Measurements from ENCODE around the gene AMMECR1. TPM values are rescaled to one million over a fixed set of nuclear protein-coding genes. Genes with fewer than 3 reads are reported as not detected.

Gene AMMECR1
- total and polyA plus RNA-seq, 2 experiments from 2014 or later = 10.5 to 20.0 TPM

DNA sequence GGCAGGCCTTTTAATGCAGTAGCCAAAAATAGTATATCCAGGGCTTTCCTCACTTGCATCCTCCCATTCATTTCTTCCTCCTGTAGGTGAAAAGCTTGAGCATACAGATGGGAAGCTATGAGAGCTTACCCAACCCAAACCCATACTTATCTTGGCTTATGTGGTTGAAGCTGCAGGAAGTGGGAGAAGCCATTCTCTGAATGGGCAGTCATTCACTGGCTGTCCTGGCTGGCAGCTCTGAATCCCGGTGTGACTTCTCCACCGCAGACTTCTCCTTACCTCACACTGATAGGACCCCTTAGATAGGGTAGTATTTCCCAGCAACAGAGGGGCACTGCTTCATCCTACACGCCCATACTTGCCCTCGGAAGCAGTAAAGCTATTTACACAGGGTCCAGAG is 125.4 kb downstream of the AMMECR1 start:
- no peak overlapping the region for H3K27ac ChIP-seq
- H3K4me1 ChIP-seq (ENCODE audit: low read depth) = no peaks in the 10 kb centered on the region
- H3K36me3 ChIP-seq = no peaks in the 10 kb centered on the region
- TF ChIP-seq, protein P1, sequence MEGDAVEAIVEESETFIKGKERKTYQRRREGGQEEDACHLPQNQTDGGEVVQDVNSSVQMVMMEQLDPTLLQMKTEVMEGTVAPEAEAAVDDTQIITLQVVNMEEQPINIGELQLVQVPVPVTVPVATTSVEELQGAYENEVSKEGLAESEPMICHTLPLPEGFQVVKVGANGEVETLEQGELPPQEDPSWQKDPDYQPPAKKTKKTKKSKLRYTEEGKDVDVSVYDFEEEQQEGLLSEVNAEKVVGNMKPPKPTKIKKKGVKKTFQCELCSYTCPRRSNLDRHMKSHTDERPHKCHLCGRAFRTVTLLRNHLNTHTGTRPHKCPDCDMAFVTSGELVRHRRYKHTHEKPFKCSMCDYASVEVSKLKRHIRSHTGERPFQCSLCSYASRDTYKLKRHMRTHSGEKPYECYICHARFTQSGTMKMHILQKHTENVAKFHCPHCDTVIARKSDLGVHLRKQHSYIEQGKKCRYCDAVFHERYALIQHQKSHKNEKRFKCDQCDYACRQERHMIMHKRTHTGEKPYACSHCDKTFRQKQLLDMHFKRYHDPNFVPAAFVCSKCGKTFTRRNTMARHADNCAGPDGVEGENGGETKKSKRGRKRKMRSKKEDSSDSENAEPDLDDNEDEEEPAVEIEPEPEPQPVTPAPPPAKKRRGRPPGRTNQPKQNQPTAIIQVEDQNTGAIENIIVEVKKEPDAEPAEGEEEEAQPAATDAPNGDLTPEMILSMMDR (IDR thresholded peaks at IDR 0.05; ENCODE audit: low read depth, low read length) = no peak
- DNase-seq (ENCODE audit: low read depth in 1 of 2, low spot score in 1 of 2) = peak in 1 of 2 donors; percentile 29
- H3K4me3 ChIP-seq = no peak overlapping the region
- no peaks in the 10 kb centered on the region for H3K9me3 ChIP-seq (ENCODE audit: low read depth)
- no peaks in the 10 kb centered on the region for H3K27me3 ChIP-seq

DNA sequence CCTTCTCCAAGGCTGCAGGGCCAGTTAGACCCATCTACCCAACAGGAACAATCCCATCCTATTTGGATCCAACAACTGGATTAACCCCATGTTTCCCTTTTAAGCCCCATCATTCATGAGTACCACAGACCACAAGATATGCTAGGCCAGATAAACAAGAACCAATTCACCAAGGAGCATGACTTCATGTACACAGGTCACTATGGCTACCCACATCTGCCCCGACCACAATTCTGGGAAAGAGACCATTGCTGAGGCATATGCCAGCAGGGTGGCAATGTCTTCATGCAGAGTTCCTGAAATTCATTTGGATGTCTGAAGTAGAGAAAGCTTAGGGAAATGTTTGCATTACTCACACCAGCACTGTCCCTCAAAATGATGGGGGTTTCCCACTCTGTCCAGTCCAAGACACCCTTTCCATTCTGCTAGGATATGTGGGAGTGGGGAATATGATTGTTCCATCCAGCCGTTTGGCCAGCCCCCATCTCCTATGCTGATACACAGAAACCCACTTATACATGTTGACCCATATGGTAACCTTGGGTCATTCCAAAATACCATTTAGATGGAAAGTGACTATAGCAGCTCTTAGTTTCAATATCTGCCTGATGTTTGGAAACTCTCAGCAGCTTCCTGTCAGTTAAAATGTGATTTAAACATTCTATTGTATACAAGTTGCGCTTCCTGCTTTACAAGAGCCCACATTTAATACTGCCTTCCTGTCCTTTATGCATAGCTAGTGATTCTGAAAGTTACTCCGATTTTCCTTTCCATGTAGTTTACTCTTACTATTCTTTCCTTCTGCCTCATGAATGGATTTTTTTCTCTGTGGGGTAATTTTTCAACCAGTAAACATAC is 129.0 kb downstream of the AMMECR1 start:
- DNase-seq (ENCODE audit: low read depth in 1 of 2, low spot score in 1 of 2) = no peak
- Histone ChIP-seq H3K27me3 (no peaks in the 10 kb centered on the region), H3K36me3 (no peaks in the 10 kb centered on the region), H3K4me3 (no peak overlapping the region), H3K9me3 (ENCODE audit: low read depth) (no peaks in the 10 kb centered on the region), H3K27ac (no peak overlapping the region), H3K4me1 (ENCODE audit: low read depth) (no peaks in the 10 kb centered on the region)
- TF ChIP-seq, protein P1 (IDR thresholded peaks at IDR 0.05; ENCODE audit: low read depth, low read length) = no peak

GRCh38 chrX:110183314-110183713 is 134.6 kb downstream of the AMMECR1 start:
- H3K4me3 ChIP-seq = no peak overlapping the region
- no peaks in the 10 kb centered on the region for H3K4me1 ChIP-seq (ENCODE audit: low read depth)
- TF ChIP-seq, protein P1 (IDR thresholded peaks at IDR 0.05; ENCODE audit: low read depth, low read length) = no peak
- no peaks in the 10 kb centered on the region for H3K9me3 ChIP-seq (ENCODE audit: low read depth)
- no peak overlapping the region for H3K27ac ChIP-seq
- H3K27me3 ChIP-seq = no peaks in the 10 kb centered on the region
- no peak for DNase-seq (ENCODE audit: low read depth in 1 of 2, low spot score in 1 of 2)
- no peaks in the 10 kb centered on the region for H3K36me3 ChIP-seq

GRCh38 chrX:110182865-110183264 is 135.0 kb downstream of the AMMECR1 start:
- Histone ChIP-seq H3K9me3 (ENCODE audit: low read depth) (no peaks in the 10 kb centered on the region), H3K27me3 (no peaks in the 10 kb centered on the region), H3K4me1 (ENCODE audit: low read depth) (no peaks in the 10 kb centered on the region), H3K4me3 (no peak overlapping the region), H3K27ac (no peak overlapping the region), H3K36me3 (no peaks in the 10 kb centered on the region)
- DNase-seq (ENCODE audit: low read depth in 1 of 2, low spot score in 1 of 2) = no peak
- TF ChIP-seq, protein P1 (IDR thresholded peaks at IDR 0.05; ENCODE audit: low read depth, low read length) = no peak

GRCh38 chrX:110182362-110182761 is 135.5 kb downstream of the AMMECR1 start:
- no peaks in the 10 kb centered on the region for H3K4me1 ChIP-seq (ENCODE audit: low read depth)
- H3K4me3 ChIP-seq = no peak overlapping the region
- H3K9me3 ChIP-seq (ENCODE audit: low read depth) = no peaks in the 10 kb centered on the region
- TF ChIP-seq, protein P1 (IDR thresholded peaks at IDR 0.05; ENCODE audit: low read depth, low read length) = no peak
- H3K27ac ChIP-seq = no peak overlapping the region
- H3K36me3 ChIP-seq = no peaks in the 10 kb centered on the region
- H3K27me3 ChIP-seq = no peaks in the 10 kb centered on the region
- DNase-seq (ENCODE audit: low read depth in 1 of 2, low spot score in 1 of 2) = no peak
